Measurements from ENCODE around the gene PALM3. TPM values are rescaled to one million over a fixed set of nuclear protein-coding genes. Genes with fewer than 3 reads are reported as not detected.
"Not testable (repeated sequence)": the region's sequence is repeated elsewhere in the genome, so short reads cannot be mapped to it uniquely, and the experiment has no call there.

Gene PALM3
- total RNA-seq, 2 experiments from 2014 or later = 0.09 TPM; not detected in 1

DNA sequence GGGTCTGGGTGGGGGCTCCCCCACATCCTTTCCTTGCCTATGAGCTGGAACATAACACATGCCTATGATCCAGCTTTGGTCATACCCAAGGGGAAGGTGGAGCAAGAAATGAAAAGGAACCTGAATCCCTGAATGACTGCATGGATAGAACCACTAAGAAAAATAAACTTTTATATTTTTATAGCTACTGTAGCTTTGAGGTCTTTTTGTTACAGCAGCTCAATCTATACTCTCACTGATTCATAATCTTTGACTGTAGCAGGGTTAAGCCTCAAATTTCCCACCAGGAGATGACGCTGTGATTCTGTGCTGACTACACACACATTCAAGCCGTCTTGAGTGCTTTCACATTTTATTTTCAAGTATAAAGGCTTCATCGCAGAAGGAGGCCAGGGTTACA, 8.8 kb downstream of the PALM3 start:
- TF ChIP-seq EZH2phosphoT487 (IDR thresholded peaks at IDR 0.05; ENCODE audit: borderline replicate concordance, low read depth, low read length) = no peak
- TF ChIP-seq, protein P1, sequence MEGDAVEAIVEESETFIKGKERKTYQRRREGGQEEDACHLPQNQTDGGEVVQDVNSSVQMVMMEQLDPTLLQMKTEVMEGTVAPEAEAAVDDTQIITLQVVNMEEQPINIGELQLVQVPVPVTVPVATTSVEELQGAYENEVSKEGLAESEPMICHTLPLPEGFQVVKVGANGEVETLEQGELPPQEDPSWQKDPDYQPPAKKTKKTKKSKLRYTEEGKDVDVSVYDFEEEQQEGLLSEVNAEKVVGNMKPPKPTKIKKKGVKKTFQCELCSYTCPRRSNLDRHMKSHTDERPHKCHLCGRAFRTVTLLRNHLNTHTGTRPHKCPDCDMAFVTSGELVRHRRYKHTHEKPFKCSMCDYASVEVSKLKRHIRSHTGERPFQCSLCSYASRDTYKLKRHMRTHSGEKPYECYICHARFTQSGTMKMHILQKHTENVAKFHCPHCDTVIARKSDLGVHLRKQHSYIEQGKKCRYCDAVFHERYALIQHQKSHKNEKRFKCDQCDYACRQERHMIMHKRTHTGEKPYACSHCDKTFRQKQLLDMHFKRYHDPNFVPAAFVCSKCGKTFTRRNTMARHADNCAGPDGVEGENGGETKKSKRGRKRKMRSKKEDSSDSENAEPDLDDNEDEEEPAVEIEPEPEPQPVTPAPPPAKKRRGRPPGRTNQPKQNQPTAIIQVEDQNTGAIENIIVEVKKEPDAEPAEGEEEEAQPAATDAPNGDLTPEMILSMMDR (conservative IDR thresholded peaks at IDR 0.05; ENCODE audit: low read length) = no peak
- no peaks in the 10 kb centered on the region for H3K4me1 ChIP-seq (ENCODE audit: insufficient read depth, low read length, poor library complexity, severe bottlenecking)
- H3K4me2 ChIP-seq (ENCODE audit: low read length) = no peak overlapping the region
- no peak overlapping the region for H3K27ac ChIP-seq (ENCODE audit: low read depth, low read length, poor library complexity, severe bottlenecking)
- intact Hi-C loops (cut with micrococcal nuclease; ENCODE audit: unreplicated experiment) = no loop called here
- no peaks in the 10 kb centered on the region for H3K79me2 ChIP-seq (ENCODE audit: insufficient read depth, low read depth, low read length)
- DNase-seq (ENCODE audit: low spot score) = no peak
- H3K9me3 ChIP-seq (ENCODE audit: low read length) = no peaks in the 10 kb centered on the region
- POLR2A ChIA-PET = no interaction called here
- no peak overlapping the region for H3K4me3 ChIP-seq (ENCODE audit: low read depth, low read length, poor library complexity, severe bottlenecking)
- no peaks in the 10 kb centered on the region for H3K9me2 ChIP-seq (ENCODE audit: insufficient read depth, low read length)
- H4K20me1 ChIP-seq (ENCODE audit: insufficient read depth, low read length) = no peaks in the 10 kb centered on the region
- BruUV-seq (replicated peaks) = no TSS peak
- H2AFZ ChIP-seq (ENCODE audit: low read length) = no peak overlapping the region
- CTCF ChIA-PET (ENCODE audit: unreplicated experiment) = no interaction called here
- H3K36me3 ChIP-seq (ENCODE audit: insufficient read depth, low read length) = peaks cover 9% of the 10 kb centered on the region

DNA sequence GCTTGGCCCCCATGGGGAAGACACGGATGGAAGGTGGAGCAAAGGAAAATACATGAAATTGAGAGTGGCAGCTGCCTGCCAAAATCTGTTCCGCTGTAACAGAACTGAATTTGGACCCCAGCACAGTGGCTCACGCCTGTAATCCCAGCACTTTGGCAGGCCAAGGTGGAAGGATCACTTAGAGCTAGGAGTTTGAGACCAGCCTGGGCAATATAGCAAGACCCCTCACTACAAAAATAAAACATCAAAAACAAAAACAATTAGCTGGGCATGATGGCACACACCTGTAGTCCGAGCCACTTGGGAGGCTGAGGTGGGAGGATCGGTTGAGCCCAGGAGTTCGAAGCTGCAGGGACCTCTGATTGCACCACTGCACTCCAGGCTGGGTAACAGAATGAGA, 9.4 kb downstream of the PALM3 start:
- no peak overlapping the region for H3K4me2 ChIP-seq (ENCODE audit: low read length)
- H3K27ac ChIP-seq (ENCODE audit: low read depth, low read length, poor library complexity, severe bottlenecking) = no peak overlapping the region
- TSS peak; percentile 80 for BruUV-seq (replicated peaks)
- H4K20me1 ChIP-seq (ENCODE audit: insufficient read depth, low read length) = no peaks in the 10 kb centered on the region
- ChIA-PET POLR2A (no interaction called here), CTCF (ENCODE audit: unreplicated experiment) (no interaction called here)
- intact Hi-C loops (cut with micrococcal nuclease; ENCODE audit: unreplicated experiment) = no loop called here
- H2AFZ ChIP-seq (ENCODE audit: low read length) = no peak overlapping the region
- no peaks in the 10 kb centered on the region for H3K9me3 ChIP-seq (ENCODE audit: low read length)
- no peak for DNase-seq (ENCODE audit: low spot score)
- H3K36me3 ChIP-seq (ENCODE audit: insufficient read depth, low read length) = peaks cover 9% of the 10 kb centered on the region
- H3K9me2 ChIP-seq (ENCODE audit: insufficient read depth, low read length) = no peaks in the 10 kb centered on the region
- H3K4me1 ChIP-seq (ENCODE audit: insufficient read depth, low read length, poor library complexity, severe bottlenecking) = no peaks in the 10 kb centered on the region
- H3K4me3 ChIP-seq (ENCODE audit: low read depth, low read length, poor library complexity, severe bottlenecking) = no peak overlapping the region
- no peaks in the 10 kb centered on the region for H3K79me2 ChIP-seq (ENCODE audit: insufficient read depth, low read depth, low read length)
- no peak for TF ChIP-seq EZH2phosphoT487 (IDR thresholded peaks at IDR 0.05; ENCODE audit: borderline replicate concordance, low read depth, low read length)
- TF ChIP-seq, protein P1 (conservative IDR thresholded peaks at IDR 0.05; ENCODE audit: low read length) = no peak

- Histone ChIP-seq H4K20me1 (ENCODE audit: insufficient read depth, low read length) (no peaks in the 10 kb centered on the region), H2AFZ (ENCODE audit: low read length) (no peak overlapping the region), H3K9me2 (ENCODE audit: insufficient read depth, low read length) (no peaks in the 10 kb centered on the region), H3K36me3 (ENCODE audit: insufficient read depth, low read length) (peaks cover 9% of the 10 kb centered on the region), H3K4me3 (ENCODE audit: low read depth, low read length, poor library complexity, severe bottlenecking) (no peak overlapping the region), H3K4me2 (ENCODE audit: low read length) (no peak overlapping the region), H3K9me3 (ENCODE audit: low read length) (no peaks in the 10 kb centered on the region), H3K79me2 (ENCODE audit: insufficient read depth, low read depth, low read length) (no peaks in the 10 kb centered on the region), H3K27ac (ENCODE audit: low read depth, low read length, poor library complexity, severe bottlenecking) (no peak overlapping the region), H3K4me1 (ENCODE audit: insufficient read depth, low read length, poor library complexity, severe bottlenecking) (no peaks in the 10 kb centered on the region)
- no peak for DNase-seq (ENCODE audit: low spot score)
- no TSS peak for BruUV-seq (replicated peaks)
- ChIA-PET POLR2A (no interaction called here), CTCF (ENCODE audit: unreplicated experiment) (no interaction called here)
- intact Hi-C loops (cut with micrococcal nuclease; ENCODE audit: unreplicated experiment) = no loop called here
- no peak for TF ChIP-seq EZH2phosphoT487 (IDR thresholded peaks at IDR 0.05; ENCODE audit: borderline replicate concordance, low read depth, low read length)
- TF ChIP-seq, protein P1 (conservative IDR thresholded peaks at IDR 0.05; ENCODE audit: low read length) = no peak
These were observed 9.9 kb downstream of the PALM3 start for GRCh38 chr19:14051980-14052379.

- H3K4me2 ChIP-seq (ENCODE audit: low read length); intact Hi-C loops (cut with micrococcal nuclease; ENCODE audit: unreplicated experiment); H3K79me2 ChIP-seq (ENCODE audit: insufficient read depth, low read depth, low read length); H3K36me3 ChIP-seq (ENCODE audit: insufficient read depth, low read length); H3K27ac ChIP-seq (ENCODE audit: low read depth, low read length, poor library complexity, severe bottlenecking); H3K9me2 ChIP-seq (ENCODE audit: insufficient read depth, low read length); H3K4me3 ChIP-seq (ENCODE audit: low read depth, low read length, poor library complexity, severe bottlenecking); H2AFZ ChIP-seq (ENCODE audit: low read length); H4K20me1 ChIP-seq (ENCODE audit: insufficient read depth, low read length); POLR2A ChIA-PET; DNase-seq (ENCODE audit: low spot score); H3K4me1 ChIP-seq (ENCODE audit: insufficient read depth, low read length, poor library complexity, severe bottlenecking); H3K9me3 ChIP-seq (ENCODE audit: low read length); BruUV-seq (replicated peaks): not testable (repeated sequence)
- CTCF ChIA-PET (ENCODE audit: unreplicated experiment) = interaction anchor here (1.1 kb wide), 1 partner anchor 9 kb away, joined by 3 read pairs; no protein-coding TSS in a partner anchor
These were observed 10.9 kb downstream of the PALM3 start for GRCh38 chr19:14050961-14051360.

All from OCI-LY7 (cell line).